ENCODE results near the gene NUDC. TPM values are rescaled to one million over a fixed set of nuclear protein-coding genes. Genes with fewer than 3 reads are reported as not detected.
A peak's percentile ranks its signal among the peaks of the same experiment; 100 is the strongest.

Gene NUDC
- polyA plus RNA-seq, 1 of the 3 experiments (the other 2 are of a cell fraction) = 153 TPM

DNA sequence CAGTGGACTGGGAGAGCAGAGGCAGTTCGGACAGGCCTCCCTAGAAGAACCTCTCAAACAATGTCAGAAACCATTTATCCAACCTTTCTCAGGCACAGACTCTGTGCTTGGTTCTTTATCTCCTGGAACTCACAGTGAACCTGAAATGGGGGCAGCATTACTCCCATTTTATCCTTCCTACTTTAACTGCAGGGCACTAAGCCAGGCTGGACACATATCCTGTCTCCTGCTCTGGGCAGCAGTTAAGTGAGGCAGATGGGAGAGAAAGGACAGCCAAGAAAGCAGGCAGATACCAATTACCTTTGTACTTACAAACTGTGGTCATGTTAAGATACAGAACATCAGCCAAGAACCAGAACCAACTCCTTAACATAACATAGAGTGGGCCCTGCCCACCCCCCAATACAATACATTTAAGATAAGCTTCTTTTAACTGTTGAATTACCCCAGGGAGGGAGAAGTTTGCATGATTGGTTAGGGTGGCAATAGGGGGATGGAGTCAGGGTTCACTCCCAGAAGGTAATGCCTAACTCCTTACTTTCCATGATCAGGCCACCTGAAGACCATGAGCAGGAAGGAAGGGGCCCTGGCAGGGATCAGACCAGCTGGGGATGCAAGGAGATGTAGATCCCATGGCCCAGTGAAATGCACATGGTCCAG, 27.9 kb downstream of the NUDC start:
- peaks cover 9 to 13% of the 10 kb centered on the region in 2 experiments for H3K36me3 ChIP-seq (replicated peaks in 1 of 2; ENCODE audit: control insufficient read depth in 1 of 2, insufficient read depth in 2 of 2, low read length in 1 of 2)
- no peaks in the 10 kb centered on the region for H3K9me2 ChIP-seq
- TF ChIP-seq SMC3 (IDR thresholded peaks at IDR 0.05; ENCODE audit: low read depth, low read length) (no peak), RFX5 (IDR thresholded peaks at IDR 0.05; ENCODE audit: low read length) (no peak), GABPA (IDR thresholded peaks at IDR 0.05; ENCODE audit: low read depth) (no peak), TEAD4 (IDR thresholded peaks at IDR 0.05; ENCODE audit: borderline replicate concordance, insufficient read depth) (no peak)
- H3K9ac ChIP-seq = no peak overlapping the region
- H3K4me1 ChIP-seq (ENCODE audit: control insufficient read depth in 1 of 2, insufficient read depth in 2 of 2, low read depth in 1 of 2, low read length in 1 of 2) = peaks cover 0 to 3% of the 10 kb centered on the region in 2 experiments; a peak in 1 of 4 replicates
- no peak overlapping the region; a peak in 1 of 4 replicates for H3K27ac ChIP-seq (ENCODE audit: low read depth in 2 of 2, low read length in 1 of 2)
- ChIA-PET CTCF (no interaction called here), POLR2A (no interaction called here)
- H2AFZ ChIP-seq (ENCODE audit: low read depth) = no peak overlapping the region
- H4K20me1 ChIP-seq (ENCODE audit: insufficient read depth) = no peaks in the 10 kb centered on the region
- peaks cover 8% of the 10 kb centered on the region for H3F3A ChIP-seq (replicated peaks; ENCODE audit: insufficient read depth)
- peak; percentile 28 for DNase-seq
- H3K79me2 ChIP-seq (ENCODE audit: insufficient read depth) = no peaks in the 10 kb centered on the region
- no peak overlapping the region for H3K4me2 ChIP-seq
- no peaks in the 10 kb centered on the region for H3K27me3 ChIP-seq (ENCODE audit: insufficient read depth)
- WGBS (ENCODE audit: low lambda C conversion rate) = 100% methylated on average over 1 of the region's 1 CpG
- no peaks in the 10 kb centered on the region for H3K9me3 ChIP-seq
- no peak overlapping the region for H3K4me3 ChIP-seq (ENCODE audit: low read depth in 2 of 2, low read length in 1 of 2)

DNA sequence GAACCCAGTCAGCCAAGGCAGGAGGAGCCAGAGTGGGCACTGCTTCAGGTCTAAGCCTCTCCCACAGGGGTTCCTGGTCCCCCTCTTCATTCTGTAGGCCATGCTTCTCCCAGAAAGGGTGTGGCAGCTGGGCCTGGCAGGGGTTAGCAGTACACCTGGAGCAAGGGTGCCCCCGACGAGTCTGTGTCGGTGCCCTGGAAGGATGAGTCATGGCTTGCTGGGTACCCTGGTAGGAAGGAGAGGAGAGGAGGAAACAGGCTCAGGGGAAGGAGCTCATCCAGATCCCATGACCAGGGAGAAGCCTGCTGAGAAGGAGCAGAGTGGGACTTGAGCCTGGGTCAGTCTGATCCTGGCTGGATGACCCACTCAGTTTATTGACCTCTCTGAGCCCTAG, 28.4 kb downstream of the NUDC start:
- H3K79me2 ChIP-seq (ENCODE audit: insufficient read depth) = no peaks in the 10 kb centered on the region
- H3K9me3 ChIP-seq = no peaks in the 10 kb centered on the region
- H3F3A ChIP-seq (replicated peaks; ENCODE audit: insufficient read depth) = peaks cover 8% of the 10 kb centered on the region
- no peak overlapping the region for H3K27ac ChIP-seq (ENCODE audit: low read depth in 2 of 2, low read length in 1 of 2)
- H3K36me3 ChIP-seq (replicated peaks in 1 of 2; ENCODE audit: control insufficient read depth in 1 of 2, insufficient read depth in 2 of 2, low read length in 1 of 2) = peaks cover 5 to 13% of the 10 kb centered on the region in 2 experiments
- no peaks in the 10 kb centered on the region for H4K20me1 ChIP-seq (ENCODE audit: insufficient read depth)
- DNase-seq = no peak
- no peak overlapping the region for H2AFZ ChIP-seq (ENCODE audit: low read depth)
- POLR2A ChIA-PET = no interaction called here
- no peaks in the 10 kb centered on the region for H3K9me2 ChIP-seq
- no peak overlapping the region for H3K4me3 ChIP-seq (ENCODE audit: low read depth in 2 of 2, low read length in 1 of 2)
- H3K9ac ChIP-seq = no peak overlapping the region
- 79% methylated on average over 3 of the region's 3 CpGs for WGBS (ENCODE audit: low lambda C conversion rate)
- CTCF ChIA-PET = interaction anchor here (0.8 to 0.9 kb wide), 2 partner anchors 17 to 95 kb away, joined by 3 to 4 read pairs; no protein-coding TSS in a partner anchor
- TF ChIP-seq EP300 (IDR thresholded peaks at IDR 0.05; ENCODE audit: borderline replicate concordance in 1 of 2, low read depth in 1 of 2, low read length in 1 of 2) = no peak
- TF ChIP-seq SIN3A (IDR thresholded peaks at IDR 0.05; ENCODE audit: borderline replicate concordance, low read depth, low read length) = no peak
- TF ChIP-seq RAD21 (IDR thresholded peaks at IDR 0.05; ENCODE audit: low read length) = no peak
- TF ChIP-seq, protein P1, sequence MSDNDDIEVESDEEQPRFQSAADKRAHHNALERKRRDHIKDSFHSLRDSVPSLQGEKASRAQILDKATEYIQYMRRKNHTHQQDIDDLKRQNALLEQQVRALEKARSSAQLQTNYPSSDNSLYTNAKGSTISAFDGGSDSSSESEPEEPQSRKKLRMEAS (IDR thresholded peaks at IDR 0.05; ENCODE audit: low read depth) = no peak
- TF ChIP-seq GATA2 (CRISPR knock-in tag; IDR thresholded peaks at IDR 0.05) = no peak
- no peak for TF ChIP-seq CHD2 (IDR thresholded peaks at IDR 0.05; ENCODE audit: low read length, partially characterized antibody)
- TF ChIP-seq NRF1 (IDR thresholded peaks at IDR 0.05; ENCODE audit: low read depth, low read length) = no peak
- TF ChIP-seq RCOR1 (IDR thresholded peaks at IDR 0.05; ENCODE audit: low read length) = no peak
- H3K27me3 ChIP-seq (ENCODE audit: insufficient read depth) = no peaks in the 10 kb centered on the region
- H3K4me1 ChIP-seq (ENCODE audit: control insufficient read depth in 1 of 2, insufficient read depth in 2 of 2, low read depth in 1 of 2, low read length in 1 of 2) = peaks cover 0 to 3% of the 10 kb centered on the region in 2 experiments; a peak in 1 of 4 replicates
- H3K4me2 ChIP-seq = no peak overlapping the region

DNA sequence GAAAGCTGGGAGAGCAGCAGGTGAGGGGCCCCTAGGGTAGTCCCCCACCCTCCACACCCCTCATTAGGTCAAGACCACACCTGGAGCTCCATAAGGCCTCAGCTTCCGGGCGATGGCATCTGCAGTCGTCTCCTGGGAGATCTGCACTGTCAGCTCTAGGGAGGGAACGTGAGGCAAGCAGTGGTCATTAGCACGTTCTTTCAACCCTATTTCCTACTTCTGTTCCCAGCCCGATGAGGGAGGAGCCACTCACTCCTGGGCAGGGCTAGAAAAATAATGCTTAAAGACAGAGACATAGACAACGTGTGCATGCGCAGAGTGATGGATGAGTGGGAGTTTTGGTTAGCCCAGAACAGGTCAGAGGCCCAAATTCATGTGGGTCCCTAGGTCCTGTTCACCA, 29.1 kb downstream of the NUDC start:
- no peak overlapping the region for H3K4me2 ChIP-seq
- DNase-seq = no peak
- H3F3A ChIP-seq (replicated peaks; ENCODE audit: insufficient read depth) = peaks cover 8% of the 10 kb centered on the region
- H3K36me3 ChIP-seq (replicated peaks in 1 of 2; ENCODE audit: control insufficient read depth in 1 of 2, insufficient read depth in 2 of 2, low read length in 1 of 2) = peaks cover 4 to 8% of the 10 kb centered on the region in 2 experiments
- H3K4me3 ChIP-seq (ENCODE audit: low read depth in 2 of 2, low read length in 1 of 2) = no peak overlapping the region
- H3K27ac ChIP-seq (ENCODE audit: low read depth in 2 of 2, low read length in 1 of 2) = no peak overlapping the region
- no peaks in the 10 kb centered on the region for H3K9me3 ChIP-seq
- 84% methylated on average over 8 of the region's 8 CpGs for WGBS (ENCODE audit: low lambda C conversion rate)
- ChIA-PET POLR2A (no interaction called here), CTCF (interaction anchor here (0.8 to 0.9 kb wide), 2 partner anchors 16 to 94 kb away, joined by 3 to 4 read pairs; no protein-coding TSS in a partner anchor)
- TF ChIP-seq, protein P2, sequence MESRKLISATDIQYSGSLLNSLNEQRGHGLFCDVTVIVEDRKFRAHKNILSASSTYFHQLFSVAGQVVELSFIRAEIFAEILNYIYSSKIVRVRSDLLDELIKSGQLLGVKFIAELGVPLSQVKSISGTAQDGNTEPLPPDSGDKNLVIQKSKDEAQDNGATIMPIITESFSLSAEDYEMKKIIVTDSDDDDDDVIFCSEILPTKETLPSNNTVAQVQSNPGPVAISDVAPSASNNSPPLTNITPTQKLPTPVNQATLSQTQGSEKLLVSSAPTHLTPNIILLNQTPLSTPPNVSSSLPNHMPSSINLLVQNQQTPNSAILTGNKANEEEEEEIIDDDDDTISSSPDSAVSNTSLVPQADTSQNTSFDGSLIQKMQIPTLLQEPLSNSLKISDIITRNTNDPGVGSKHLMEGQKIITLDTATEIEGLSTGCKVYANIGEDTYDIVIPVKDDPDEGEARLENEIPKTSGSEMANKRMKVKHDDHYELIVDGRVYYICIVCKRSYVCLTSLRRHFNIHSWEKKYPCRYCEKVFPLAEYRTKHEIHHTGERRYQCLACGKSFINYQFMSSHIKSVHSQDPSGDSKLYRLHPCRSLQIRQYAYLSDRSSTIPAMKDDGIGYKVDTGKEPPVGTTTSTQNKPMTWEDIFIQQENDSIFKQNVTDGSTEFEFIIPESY (IDR thresholded peaks at IDR 0.05; ENCODE audit: borderline replicate concordance, low read depth) = no peak
- TF ChIP-seq JUND (IDR thresholded peaks at IDR 0.05) (no peak), TAF1 (IDR thresholded peaks at IDR 0.05; ENCODE audit: borderline replicate concordance, low read depth, low read length) (no peak), POLR2AphosphoS5 (IDR thresholded peaks at IDR 0.05; ENCODE audit: low read depth, low read length) (no peak)
- TF ChIP-seq, protein P3, sequence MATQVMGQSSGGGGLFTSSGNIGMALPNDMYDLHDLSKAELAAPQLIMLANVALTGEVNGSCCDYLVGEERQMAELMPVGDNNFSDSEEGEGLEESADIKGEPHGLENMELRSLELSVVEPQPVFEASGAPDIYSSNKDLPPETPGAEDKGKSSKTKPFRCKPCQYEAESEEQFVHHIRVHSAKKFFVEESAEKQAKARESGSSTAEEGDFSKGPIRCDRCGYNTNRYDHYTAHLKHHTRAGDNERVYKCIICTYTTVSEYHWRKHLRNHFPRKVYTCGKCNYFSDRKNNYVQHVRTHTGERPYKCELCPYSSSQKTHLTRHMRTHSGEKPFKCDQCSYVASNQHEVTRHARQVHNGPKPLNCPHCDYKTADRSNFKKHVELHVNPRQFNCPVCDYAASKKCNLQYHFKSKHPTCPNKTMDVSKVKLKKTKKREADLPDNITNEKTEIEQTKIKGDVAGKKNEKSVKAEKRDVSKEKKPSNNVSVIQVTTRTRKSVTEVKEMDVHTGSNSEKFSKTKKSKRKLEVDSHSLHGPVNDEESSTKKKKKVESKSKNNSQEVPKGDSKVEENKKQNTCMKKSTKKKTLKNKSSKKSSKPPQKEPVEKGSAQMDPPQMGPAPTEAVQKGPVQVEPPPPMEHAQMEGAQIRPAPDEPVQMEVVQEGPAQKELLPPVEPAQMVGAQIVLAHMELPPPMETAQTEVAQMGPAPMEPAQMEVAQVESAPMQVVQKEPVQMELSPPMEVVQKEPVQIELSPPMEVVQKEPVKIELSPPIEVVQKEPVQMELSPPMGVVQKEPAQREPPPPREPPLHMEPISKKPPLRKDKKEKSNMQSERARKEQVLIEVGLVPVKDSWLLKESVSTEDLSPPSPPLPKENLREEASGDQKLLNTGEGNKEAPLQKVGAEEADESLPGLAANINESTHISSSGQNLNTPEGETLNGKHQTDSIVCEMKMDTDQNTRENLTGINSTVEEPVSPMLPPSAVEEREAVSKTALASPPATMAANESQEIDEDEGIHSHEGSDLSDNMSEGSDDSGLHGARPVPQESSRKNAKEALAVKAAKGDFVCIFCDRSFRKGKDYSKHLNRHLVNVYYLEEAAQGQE (IDR thresholded peaks at IDR 0.05; ENCODE audit: low read depth, low read length) = no peak
- H3K4me1 ChIP-seq (ENCODE audit: control insufficient read depth in 1 of 2, insufficient read depth in 2 of 2, low read depth in 1 of 2, low read length in 1 of 2) = peaks cover 0 to 3% of the 10 kb centered on the region in 2 experiments; a peak in 1 of 4 replicates
- no peaks in the 10 kb centered on the region for H3K9me2 ChIP-seq
- H4K20me1 ChIP-seq (ENCODE audit: insufficient read depth) = no peaks in the 10 kb centered on the region
- H3K9ac ChIP-seq = no peak overlapping the region
- no peaks in the 10 kb centered on the region for H3K27me3 ChIP-seq (ENCODE audit: insufficient read depth)
- H3K79me2 ChIP-seq (ENCODE audit: insufficient read depth) = no peaks in the 10 kb centered on the region
- H2AFZ ChIP-seq (ENCODE audit: low read depth) = no peak overlapping the region

Measured in SK-N-SH (cell line).